NCI-H510A (cell line): ENCODE data around the gene IFT122.
A peak's percentile ranks its signal among the peaks of the same experiment; 100 is the strongest.
"Not testable (repeated sequence)": the region's sequence is repeated elsewhere in the genome, so short reads cannot be mapped to it uniquely, and the experiment has no call there.

Source experiments
- DNase-seq: peaks from one replicate; lab custom pipeline; 2025; lab: John Stamatoyannopoulos, UW

IFT122 gene, protein sequence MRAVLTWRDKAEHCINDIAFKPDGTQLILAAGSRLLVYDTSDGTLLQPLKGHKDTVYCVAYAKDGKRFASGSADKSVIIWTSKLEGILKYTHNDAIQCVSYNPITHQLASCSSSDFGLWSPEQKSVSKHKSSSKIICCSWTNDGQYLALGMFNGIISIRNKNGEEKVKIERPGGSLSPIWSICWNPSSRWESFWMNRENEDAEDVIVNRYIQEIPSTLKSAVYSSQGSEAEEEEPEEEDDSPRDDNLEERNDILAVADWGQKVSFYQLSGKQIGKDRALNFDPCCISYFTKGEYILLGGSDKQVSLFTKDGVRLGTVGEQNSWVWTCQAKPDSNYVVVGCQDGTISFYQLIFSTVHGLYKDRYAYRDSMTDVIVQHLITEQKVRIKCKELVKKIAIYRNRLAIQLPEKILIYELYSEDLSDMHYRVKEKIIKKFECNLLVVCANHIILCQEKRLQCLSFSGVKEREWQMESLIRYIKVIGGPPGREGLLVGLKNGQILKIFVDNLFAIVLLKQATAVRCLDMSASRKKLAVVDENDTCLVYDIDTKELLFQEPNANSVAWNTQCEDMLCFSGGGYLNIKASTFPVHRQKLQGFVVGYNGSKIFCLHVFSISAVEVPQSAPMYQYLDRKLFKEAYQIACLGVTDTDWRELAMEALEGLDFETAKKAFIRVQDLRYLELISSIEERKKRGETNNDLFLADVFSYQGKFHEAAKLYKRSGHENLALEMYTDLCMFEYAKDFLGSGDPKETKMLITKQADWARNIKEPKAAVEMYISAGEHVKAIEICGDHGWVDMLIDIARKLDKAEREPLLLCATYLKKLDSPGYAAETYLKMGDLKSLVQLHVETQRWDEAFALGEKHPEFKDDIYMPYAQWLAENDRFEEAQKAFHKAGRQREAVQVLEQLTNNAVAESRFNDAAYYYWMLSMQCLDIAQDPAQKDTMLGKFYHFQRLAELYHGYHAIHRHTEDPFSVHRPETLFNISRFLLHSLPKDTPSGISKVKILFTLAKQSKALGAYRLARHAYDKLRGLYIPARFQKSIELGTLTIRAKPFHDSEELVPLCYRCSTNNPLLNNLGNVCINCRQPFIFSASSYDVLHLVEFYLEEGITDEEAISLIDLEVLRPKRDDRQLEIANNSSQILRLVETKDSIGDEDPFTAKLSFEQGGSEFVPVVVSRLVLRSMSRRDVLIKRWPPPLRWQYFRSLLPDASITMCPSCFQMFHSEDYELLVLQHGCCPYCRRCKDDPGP

DNA sequence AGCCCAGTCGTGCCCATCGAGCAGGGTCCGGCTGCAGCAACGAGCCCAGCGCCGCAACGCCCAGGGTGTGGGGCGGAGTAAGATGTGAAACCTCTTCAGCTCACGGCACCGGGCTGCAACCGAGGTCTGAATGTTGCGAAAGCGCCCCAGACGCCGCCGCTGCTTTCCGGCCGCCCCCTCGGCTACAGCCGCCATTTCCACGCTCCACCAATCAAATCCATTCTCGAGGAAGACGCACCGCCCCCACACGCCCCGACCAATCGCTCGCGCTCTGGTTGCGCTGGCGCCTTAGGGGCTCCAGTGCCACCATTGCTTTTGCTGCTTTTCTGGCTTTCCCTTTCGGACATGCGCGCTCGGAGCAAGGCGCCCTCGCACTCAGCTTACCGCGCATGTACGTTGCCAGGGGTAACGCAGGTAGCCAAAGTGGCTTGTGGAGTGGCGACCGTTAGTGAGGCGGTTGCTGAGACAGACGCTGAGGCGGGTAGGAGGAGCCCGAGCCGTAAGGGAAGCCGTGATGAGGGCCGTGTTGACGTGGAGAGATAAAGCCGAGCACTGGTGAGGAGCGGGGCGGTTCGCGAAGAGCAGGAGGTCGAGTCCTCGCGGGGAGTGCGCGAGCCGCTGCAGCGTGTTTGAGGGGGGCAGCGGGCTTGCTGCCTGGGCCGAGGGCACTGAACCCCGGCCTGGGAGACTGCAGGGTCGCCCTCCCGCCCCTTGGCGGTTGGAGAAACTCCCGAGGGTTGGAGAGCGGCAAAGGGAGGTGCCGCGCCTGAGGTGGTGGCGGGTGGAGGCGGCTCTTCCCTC is at the start of gene IFT122, which contains the start of gene MBD4:
IFT122 (plus strand) TSS at position 408 of the 801 bp plus-strand sequence; CDS start at position 515, 107 bp downstream.
MBD4 (minus strand) TSS at position 132 of the 801 bp plus-strand sequence; CDS start at position 17, 115 bp downstream.
- DNase-seq = peak; percentile 95

DNA sequence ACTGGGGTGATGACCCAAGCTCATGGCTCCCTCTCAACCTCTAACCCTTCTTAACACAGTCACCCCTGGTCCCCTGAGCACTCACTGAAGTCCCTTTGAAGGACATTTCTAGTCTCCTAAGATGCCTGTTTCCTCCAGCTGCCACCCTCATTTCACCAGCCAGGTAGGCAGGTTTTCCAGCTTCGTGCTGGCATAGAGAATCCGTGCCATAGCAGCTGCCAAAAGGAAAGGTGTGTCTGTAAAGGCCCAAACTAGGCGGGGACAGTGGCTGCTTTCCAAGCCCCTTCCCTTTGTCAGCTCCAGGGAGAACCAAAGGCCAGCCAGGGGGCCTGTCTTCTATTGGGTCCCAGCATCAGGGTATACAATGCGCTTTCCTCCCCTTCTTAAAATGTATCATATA is 48.4 kb upstream of the IFT122 start:
- DNase-seq = not testable (repeated sequence)

DNA sequence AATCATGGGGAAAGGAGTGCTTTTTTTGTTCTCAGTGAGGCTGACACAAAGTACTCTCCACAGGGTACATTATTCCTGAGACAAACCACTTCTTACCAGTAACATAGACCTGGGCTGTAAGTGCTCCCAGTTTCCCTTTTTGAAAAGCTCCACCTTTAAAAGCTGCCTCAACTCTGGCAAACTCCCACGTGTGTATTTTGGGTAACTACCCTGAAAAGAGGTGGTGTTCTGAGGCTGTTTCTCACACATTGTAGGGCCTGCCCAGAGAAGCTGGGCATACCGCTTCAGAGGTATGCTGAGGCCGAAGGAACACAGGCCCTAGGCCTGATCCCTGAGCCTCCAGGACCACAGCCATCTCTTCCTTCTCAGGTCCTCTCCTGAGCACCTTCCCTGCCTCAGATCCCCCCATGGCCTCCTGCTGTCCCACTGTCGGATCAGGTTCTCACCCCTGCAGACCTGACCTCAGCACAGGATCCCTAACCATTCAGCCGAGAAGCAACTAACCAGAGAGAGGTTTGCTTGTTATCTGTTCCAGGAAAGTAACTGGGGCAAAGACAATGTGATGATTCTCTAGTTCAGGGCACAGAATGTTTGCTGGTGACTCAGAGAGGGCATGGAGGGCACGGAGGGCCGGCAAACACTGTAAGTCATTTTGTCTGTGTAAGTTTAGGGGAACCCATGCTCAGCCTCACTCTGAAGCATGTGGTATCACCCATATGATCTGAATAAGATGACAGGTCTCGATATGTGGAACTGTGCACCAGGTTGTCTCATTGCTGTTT is 47.7 kb upstream of the IFT122 start:
- DNase-seq = not testable (repeated sequence)

DNA sequence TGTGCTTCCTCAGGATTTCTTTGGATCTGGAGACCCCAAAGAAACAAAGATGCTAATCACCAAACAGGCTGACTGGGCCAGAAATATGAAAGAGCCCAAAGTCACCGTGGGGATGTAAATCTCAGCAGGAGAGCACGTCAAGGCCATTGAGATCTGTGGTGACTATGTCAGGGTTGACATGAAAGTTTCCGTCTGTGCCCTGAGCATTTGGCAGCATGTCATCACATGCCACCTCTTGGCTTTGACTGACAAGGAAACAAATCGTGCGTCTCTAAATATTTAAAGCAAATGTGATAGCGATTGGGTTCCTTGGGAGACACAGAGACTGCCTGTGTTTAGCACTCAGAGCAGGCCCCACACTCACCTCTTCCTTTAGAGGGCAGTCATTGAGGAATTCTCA is 46.8 kb upstream of the IFT122 start:
- no peak for DNase-seq

DNA sequence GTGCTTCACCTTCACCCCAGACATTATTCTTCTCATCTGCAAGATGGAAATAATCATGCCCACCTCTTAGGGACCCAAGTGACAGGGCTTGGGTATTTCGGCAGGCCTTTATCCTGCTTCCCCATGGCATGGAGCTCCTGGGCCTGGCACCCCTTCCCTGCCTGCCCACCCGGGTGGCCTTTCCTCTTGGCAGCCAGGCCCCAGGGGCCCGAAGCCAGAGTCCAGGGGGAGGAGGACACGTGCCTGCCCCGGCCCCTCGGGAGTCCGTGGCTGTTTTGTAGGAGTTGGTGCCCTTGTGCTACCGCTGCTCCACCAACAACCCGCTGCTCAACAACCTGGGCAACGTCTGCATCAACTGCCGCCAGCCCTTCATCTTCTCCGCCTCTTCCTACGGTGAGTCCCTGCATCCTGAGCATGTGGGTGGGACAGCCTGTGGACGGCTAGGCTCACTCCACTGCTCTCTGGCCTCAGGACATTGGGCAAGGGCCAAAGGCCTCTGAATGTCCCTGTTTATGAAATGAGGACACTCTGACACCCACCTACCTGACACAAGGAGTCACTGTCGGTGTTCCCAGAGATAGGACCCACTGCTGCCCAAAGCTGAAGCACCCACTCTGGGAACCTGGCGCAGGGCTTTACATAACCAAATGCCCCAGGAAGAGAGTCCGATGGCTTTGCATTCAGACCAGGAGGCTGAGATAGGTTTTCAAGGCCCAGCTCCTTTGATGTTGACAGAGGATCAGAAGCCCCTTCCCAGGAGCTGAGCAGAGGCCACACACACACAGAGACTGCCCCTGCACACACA is 46.1 kb upstream of the IFT122 start:
- DNase-seq = not testable (repeated sequence)

DNA sequence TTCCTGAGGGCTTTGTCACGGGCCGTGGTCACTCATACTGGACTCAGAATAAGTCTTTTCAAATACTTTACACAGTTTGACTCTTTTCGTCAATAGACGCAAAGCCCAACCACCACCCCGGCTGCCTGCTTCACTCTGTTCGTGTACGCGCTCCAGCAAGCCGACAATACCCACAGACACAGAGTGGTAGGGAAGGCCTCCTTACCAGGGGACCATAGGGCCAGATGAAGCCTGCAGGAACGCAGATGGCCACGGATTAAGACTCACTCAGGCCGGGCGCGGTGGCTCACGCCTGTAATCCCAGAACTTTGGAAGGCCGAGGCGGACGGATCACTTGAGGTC is 41.2 kb upstream of the IFT122 start:
- DNase-seq = no peak

DNA sequence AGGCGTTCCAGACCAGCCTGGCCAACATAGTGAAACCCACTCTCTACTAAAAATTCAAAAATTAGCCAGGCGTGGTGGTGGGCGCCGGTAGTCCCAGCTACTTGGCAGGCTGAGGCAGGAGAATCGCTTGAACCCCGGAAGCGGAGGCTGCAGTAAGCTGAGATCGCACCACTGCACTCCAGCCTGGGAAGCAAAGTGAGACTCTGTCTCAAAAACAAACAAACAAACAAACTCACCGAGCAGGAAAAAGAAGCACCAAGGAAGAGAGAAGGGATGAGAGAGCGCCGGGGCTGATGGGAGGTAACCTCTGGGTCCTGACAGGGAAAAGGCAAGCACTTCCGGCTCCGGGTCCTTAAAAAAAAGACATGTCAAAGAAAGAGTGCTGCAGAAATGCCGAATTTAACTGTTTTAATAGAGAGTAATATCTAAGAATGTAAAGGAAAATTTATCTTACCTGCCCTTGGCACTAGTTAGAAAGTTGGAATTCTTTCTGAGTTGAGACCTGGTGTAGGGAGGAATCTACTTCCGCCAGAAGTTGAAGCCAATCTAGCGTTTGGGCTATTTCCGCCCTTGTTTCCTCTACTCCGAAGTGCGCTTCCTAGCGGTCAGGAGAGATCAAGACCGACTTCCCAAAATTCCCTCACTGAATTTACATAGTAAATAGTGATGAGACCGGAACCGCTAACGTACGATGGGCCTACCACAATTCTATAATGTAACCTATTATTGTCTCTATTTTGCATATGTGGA is 40.7 kb upstream of the IFT122 start:
- peak; percentile 76 for DNase-seq

DNA sequence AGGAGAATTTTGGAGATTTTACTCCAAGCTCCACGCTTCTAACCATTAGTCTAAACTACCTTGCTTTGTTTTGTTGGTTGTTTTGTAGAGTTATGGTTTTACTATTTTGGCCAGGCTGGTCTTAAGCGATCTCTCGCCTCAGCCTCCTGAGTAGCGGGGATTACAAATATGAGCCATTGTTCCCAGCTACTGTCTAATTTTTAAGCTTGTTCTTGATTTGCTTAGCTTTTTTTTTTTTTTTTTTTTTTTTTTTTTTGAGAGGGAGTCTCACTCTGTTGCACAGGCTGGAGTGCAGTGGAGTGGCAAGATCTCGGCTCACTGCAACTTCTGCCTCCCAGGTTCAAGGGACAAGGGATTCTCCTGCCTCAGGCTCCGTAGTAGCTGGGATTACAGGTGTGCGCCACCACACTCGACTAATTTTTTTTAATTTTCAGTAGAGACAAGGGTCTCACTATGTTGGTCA is 40.1 kb upstream of the IFT122 start:
- DNase-seq = no peak

DNA sequence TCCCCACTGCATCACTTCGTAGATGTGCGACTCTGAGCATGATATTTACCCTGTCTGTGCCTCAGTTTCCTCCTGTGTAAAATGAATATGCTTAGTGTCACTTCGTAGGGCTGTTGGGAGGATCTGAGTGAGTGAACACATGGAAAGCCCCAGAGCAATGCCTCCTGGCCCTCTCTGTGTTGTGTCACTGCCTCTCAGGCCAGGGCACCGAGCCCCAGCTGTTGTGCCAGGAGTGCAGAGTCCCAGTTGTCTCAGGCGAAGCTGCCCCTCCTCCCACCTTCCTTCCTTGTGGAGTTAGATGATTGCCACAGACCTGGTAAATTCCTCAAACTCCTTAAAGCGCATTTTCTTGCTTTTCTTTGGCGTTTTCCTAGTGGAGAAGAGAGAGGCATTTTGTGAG is 37.8 kb upstream of the IFT122 start:
- DNase-seq = no peak

DNA sequence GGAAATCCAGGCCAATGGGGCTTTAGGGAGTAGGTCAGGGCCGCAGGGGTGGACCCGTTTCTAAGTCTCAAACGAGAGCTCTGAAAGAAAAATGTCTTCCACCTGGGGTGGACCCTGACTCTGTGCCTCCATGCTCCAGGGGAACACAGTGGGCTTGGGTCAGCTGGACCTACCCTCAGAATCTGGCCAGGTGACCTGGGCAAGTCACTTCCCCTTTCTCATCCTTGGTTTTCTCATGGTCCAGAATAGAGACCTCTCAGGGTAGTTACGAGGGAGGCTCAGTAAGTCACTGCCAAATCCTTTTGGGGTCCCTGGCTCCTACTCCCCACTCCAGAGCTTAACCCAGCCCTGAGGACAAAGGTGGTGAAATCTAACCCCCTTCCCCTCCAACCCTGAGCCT is 37.4 kb upstream of the IFT122 start:
- no peak for DNase-seq

DNA sequence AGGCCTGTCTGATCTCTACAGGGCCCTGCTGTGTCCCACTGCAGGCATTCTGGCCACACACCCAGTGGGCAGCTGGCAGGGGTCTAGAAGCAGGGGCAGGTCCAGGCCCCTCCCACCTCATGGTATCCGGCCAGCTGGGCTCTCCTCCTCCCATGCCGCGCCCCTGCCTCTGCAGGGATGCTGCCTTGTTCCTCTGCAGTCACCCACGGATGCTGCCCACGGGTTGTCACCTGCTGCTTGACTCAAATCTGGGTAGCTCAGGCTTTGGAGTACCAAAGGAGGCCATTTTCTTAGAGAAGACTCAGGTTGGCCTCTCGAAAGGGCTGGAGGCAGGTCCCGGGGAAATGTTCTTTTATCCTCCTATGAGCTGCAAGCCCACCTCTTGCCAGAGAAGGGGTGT is 36.6 kb upstream of the IFT122 start:
- DNase-seq = no peak

DNA sequence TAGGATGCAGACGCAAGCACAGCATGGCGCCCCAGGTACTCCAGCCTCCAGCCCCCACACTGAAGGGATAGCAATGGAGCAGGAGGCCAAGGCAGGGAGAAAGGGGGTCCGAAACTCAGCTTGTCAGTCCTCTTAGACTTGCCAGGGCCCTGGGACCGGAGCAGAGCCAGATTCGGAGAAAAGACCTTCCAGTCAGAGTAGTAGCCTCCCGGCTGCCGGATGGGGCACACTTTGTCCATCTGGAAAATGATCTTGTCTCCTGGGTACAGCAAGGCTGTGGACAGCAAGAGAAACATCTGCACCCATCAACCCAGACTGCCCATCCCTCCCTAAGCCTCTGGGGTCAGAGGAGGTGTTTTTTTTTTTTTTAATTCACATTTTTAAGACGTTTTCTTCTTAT is 35.9 kb upstream of the IFT122 start:
- DNase-seq = no peak

DNA sequence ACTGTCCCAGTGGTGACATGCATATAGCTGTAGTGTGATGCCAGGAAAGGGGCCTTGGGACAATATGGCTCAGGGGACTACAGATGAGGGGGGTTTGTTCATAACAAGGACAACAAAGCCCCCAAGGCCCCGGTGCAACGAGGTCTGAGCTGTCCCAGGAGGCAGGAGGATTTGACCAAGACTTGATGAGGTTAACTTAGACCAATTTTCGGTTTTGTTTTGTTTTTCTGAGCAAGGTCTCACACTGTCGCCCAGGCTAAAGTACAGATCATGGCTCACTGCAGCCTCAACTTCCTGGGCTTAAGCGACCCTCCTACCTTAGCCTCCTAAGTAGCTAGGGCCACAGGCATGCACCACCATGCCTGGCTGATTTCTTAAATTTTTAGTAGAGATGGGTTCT is 35.4 kb upstream of the IFT122 start:
- no peak for DNase-seq

DNA sequence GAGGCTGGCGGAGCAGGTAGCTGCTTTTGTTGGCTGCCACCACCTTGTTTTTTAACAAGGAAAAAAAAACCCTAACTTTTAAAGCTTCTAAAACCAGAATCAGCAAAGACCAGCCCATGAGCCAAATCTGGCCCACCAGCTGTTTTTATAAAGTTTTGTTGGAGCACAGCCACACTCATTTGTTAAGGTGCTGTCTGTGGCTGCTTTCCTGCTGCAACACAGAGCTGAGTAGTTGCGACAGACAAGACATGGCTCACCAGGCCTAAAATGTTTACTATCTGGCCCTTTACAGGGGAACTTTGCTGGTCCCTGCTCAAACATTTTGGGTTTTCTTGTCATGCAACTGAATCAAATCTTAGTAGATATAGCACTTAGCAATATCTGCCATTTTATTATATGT is 30.5 kb upstream of the IFT122 start:
- DNase-seq = no peak

DNA sequence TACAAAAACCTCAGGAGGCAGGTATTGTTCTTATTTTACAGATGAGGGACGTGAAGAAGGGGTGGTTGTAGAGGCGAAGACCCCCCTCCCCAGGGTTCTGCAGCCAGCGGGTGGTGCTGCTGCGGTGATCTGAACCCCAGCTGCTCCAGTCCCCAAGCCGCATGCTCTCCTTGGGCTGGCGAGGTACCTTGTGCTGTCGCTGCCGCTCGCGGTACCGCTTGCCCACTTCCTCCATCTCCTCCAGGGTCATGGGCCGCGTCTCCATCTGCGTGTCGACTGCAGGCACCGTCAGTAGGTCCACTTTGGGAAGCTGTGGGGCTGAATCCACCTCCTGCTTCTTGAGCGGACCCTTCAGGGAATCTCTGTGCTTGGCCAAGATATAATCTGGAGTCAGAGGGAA is 29.1 kb upstream of the IFT122 start:
- no peak for DNase-seq

DNA sequence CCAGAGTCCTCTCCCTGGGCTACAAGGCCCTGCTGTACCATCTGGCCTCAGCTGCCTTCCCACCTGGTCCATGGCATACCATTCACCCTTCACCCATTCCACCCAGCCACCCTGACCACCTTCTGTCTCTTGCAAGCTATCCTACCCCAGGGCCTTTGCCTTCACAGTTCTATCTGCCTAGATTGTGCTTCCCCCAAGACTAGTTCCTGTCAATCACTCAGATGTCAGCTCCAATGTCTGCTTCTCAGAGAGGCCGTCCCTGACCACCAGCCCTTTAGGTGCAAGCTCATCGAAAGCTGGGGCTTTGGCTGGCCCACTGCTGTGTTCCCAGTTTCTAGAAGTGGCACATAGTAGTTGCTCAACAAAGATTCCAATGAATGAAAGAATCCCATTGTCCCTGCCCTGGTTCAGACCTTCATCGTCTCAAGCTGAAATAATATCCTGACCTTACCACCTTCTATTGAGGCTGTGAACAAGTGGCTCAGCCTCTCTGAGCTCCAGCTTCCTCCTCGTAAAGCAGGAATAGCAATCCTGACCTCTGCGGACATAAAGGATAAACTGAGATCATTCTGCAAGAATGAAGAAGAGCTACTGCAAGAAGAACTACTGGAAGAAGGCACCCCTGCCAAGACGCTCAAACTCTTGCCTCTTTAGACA is 27.4 kb upstream of the IFT122 start:
- DNase-seq = no peak

DNA sequence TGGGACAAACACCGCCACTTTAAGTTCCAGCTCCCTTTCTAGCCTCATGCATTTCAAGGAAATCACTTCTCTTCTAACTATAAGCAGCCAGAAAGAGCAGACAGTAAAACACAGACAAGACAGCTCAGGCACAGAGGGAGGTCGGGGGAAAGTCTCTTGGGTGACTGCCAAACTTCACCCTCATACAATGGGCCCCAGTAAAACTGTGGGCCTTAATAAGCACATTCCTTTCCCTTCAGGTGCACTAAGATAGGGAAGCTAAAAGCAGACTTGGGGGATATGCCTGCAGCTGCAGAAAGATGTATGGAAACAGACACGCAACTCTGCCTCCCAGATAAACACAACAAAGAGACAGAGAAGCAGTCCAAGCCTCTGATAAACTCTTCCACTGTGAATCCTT is 26.8 kb upstream of the IFT122 start:
- DNase-seq = not testable (repeated sequence)
